BE2C (cell line): ENCODE results near the gene PRPF39.
A peak's percentile ranks its signal among the peaks of the same experiment; 100 is the strongest.
"Not testable (repeated sequence)": the region's sequence is repeated elsewhere in the genome, so short reads cannot be mapped to it uniquely, and the experiment has no call there.

Source experiments
- DNase-seq: peaks from one replicate; pipeline ENCODE4 v3.0.0-alpha.2; 2020
- H3K27me3 ChIP-seq: fragments of 250-450 bp; sonication (Bioruptor Pico); 2 replicates; pipeline ENCODE4 v1.5.1; 2020; ENCODE audit warnings: mild to moderate bottlenecking
- H3K36me3 ChIP-seq: fragments of 250-450 bp; sonication (Bioruptor Pico); 2 replicates; pipeline ENCODE4 v1.5.1; 2020; ENCODE audit warnings: mild to moderate bottlenecking
- H3K4me1 ChIP-seq: fragments of 250-450 bp; sonication (Bioruptor Pico); 2 replicates; pipeline ENCODE4 v1.5.1; 2020
- H3K4me3 ChIP-seq: 2 replicates; pipeline ENCODE4 v1.5.1; 2011; ENCODE audit warnings: low read depth, low read length
- H3K9me3 ChIP-seq: fragments of 250-450 bp; sonication (Bioruptor Pico); 2 replicates; pipeline ENCODE4 v1.5.1; 2020
- TF ChIP-seq, protein P1 (sequence below): IDR thresholded peaks from 2 replicates; pipeline ENCODE4 v1.5.1; 2012; ENCODE audit warnings: mild to moderate bottlenecking, low read depth, low read length

The PRPF39 gene

DNA sequence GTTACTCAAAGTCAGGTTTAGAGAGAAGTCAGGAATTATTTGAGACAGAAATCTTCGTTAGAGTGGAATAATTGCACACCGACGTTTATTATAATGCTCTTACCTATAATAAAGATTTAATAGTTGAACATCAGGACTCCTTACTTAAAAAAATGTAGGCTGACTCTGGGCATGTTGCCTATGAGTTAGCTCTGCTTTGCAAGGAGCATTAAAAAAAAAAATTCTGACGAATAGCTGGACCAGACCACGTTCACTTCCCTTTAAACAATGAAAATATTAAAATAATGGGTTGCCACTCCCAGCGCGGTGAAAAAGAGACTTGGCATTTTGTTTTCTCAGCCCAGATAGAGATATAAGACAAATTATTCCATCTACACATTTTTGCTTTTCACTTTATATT is 51.2 kb downstream of the PRPF39 start:
- Histone ChIP-seq H3K36me3 (no peaks in the 10 kb centered on the region; the same call in 1 of the 2 replicates), H3K4me1 (no peaks in the 10 kb centered on the region), H3K4me3 (peak overlapping the region; percentile 99), H3K9me3 (no peaks in the 10 kb centered on the region), H3K27me3 (no peaks in the 10 kb centered on the region)
- DNase-seq, result no peak
- TF ChIP-seq, protein P1, sequence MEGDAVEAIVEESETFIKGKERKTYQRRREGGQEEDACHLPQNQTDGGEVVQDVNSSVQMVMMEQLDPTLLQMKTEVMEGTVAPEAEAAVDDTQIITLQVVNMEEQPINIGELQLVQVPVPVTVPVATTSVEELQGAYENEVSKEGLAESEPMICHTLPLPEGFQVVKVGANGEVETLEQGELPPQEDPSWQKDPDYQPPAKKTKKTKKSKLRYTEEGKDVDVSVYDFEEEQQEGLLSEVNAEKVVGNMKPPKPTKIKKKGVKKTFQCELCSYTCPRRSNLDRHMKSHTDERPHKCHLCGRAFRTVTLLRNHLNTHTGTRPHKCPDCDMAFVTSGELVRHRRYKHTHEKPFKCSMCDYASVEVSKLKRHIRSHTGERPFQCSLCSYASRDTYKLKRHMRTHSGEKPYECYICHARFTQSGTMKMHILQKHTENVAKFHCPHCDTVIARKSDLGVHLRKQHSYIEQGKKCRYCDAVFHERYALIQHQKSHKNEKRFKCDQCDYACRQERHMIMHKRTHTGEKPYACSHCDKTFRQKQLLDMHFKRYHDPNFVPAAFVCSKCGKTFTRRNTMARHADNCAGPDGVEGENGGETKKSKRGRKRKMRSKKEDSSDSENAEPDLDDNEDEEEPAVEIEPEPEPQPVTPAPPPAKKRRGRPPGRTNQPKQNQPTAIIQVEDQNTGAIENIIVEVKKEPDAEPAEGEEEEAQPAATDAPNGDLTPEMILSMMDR, result no peak

DNA sequence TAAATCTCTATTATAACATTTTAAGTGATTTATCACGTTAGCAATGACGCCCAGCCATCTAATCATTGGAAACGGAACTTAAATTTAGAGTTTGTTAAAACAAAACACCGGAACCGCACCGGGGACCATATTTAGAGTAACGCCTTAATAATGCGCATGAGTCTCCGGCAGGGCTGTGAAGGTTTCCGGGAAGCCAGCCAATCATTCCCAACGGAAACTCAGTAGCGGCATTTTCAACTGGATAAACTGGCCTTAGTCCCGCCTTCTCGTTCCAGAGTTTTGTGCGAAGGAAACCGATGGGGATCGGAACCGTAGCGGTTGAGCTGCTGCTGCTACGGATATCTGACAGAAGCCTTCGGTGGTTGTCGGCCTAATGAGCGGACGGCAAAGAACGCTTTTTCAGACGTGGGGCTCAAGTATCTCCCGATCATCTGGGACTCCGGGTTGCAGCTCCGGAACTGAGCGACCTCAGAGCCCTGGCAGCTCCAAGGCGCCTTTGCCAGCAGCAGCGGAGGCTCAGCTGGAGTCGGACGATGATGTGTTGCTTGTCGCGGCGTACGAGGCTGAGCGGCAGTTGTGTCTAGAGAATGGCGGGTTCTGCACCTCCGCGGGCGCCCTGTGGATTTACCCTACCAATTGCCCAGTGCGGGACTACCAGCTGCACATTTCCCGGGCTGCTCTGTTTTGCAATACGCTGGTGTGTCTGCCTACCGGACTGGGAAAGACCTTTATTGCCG is 51.9 kb downstream of the PRPF39 start, which contains the start of gene FANCM:
FANCM (plus strand) TSS at position 272 of the 737 bp plus-strand sequence; CDS start at position 374, 102 bp downstream.
- H3K4me1 ChIP-seq, result no peaks in the 10 kb centered on the region
- DNase-seq, result peak; percentile 94
- no peaks in the 10 kb centered on the region for H3K36me3 ChIP-seq
- no peaks in the 10 kb centered on the region for H3K9me3 ChIP-seq
- TF ChIP-seq, protein P1, result no peak
- H3K27me3 ChIP-seq, result no peaks in the 10 kb centered on the region
- H3K4me3 ChIP-seq, result peak within 1 kb of the TSS; percentile 99

DNA sequence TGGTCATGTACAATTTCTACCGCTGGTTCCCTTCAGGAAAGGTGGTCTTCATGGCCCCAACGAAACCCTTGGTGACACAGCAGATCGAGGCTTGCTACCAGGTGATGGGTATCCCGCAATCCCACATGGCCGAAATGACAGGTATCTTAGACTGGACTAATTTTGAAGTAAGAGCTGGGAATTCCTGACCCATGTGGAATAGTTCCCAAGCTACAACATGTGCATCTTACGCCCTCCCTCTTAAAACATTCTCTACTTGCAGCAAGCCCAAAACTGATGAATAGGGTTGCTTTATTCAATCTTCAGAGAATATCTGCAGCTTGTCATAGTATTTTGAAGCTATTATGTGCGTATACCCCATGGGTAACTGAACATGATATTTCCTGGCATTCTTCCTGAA is 52.5 kb downstream of the PRPF39 start:
- Histone ChIP-seq H3K4me3 (peak overlapping the region; percentile 99), H3K27me3 (no peaks in the 10 kb centered on the region), H3K9me3 (no peaks in the 10 kb centered on the region), H3K36me3 (no peaks in the 10 kb centered on the region), H3K4me1 (no peaks in the 10 kb centered on the region)
- DNase-seq, result no peak
- TF ChIP-seq, protein P1, result no peak

DNA sequence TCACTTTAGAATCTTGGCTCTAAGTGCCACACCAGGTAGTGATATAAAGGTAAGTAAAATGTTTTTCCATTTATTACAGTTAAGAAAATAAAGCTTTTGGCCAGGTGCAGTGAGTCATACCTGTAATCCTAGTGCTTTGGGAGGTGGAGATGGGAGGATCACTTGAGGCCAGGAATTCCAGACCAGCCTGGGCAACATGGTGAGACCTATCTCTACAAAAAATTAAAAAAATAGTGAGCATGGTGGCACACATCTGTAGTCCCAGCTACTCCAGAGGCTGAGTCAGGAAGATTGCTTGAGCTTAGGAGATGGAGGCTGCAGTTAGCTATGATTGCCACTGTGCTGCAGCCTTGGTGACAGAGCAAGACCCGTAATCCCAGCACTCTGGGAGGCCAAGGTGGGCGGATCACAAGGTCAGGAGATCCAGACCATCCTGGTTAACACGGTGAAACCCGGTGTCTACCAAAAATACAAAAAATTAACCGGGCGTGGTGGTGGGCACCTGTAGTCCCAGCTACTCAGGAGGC is 56.8 kb downstream of the PRPF39 start:
- H3K9me3 ChIP-seq, result no peaks in the 10 kb centered on the region
- TF ChIP-seq, protein P1, result no peak
- peaks cover 6% of the 10 kb centered on the region for H3K36me3 ChIP-seq
- no peak overlapping the region for H3K4me3 ChIP-seq
- no peaks in the 10 kb centered on the region for H3K4me1 ChIP-seq
- H3K27me3 ChIP-seq, result no peaks in the 10 kb centered on the region
- no peak for DNase-seq

DNA sequence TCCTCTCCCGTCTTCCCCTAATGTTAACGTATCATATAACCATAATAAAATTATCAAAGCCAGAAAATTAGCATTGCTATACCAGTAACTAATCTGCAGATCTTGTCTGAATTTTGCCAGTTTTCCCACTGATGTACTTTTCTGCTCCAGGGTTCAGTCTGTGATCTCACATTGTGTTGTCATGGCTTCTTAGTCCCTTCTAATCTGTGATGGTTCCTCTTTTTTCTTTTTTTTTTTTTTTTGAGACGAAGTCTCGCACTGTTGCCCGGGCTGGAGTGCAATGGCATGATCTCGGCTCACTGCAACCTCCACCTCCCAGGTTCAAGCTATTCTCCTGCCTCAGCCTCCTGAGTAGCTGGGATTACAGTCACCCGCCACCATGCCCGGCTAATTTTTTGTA is 58.2 kb downstream of the PRPF39 start:
- not testable (repeated sequence) for H3K36me3 ChIP-seq, H3K27me3 ChIP-seq, H3K4me3 ChIP-seq, H3K9me3 ChIP-seq, DNase-seq, H3K4me1 ChIP-seq

DNA sequence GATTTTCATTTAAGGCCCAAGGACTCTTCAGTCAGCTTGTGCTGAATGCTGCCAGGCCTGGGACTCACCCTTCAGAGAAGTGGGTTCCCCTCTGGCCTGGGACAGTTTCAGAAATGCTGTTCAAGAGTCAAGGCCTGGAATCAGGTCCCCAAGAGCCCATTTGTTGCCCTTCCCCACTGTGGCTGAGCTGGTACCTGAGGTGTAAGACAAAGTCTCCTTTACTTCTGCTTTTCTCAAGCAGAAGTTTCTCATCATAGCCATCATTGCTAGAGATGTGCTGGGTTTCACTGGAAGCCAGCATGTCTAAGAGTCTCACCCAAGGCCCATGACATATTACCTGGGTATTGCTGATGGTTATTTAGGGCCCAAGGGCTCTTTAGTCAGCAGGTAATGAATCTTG is 60.7 kb downstream of the PRPF39 start:
- no peaks in the 10 kb centered on the region for H3K9me3 ChIP-seq
- DNase-seq, result no peak
- no peaks in the 10 kb centered on the region for H3K27me3 ChIP-seq
- H3K36me3 ChIP-seq, result peaks cover 8% of the 10 kb centered on the region
- H3K4me3 ChIP-seq, result no peak overlapping the region
- no peaks in the 10 kb centered on the region for H3K4me1 ChIP-seq
- TF ChIP-seq, protein P1, result no peak
